SK-N-SH treated with all-trans-retinoic acid at 6 μM for 48 hours (cell line): ENCODE measurements around the gene LIFR.

Experiments
- ATAC-seq: fragments of 200-7000 bp; cut with Tn5 transposase; 3 replicates; pipeline ENCODE4 v1.9.1; 2020; ENCODE audit warnings: mild to moderate bottlenecking, moderate library complexity
- ARNTL ChIP-seq: fragments of 450-650 bp; formaldehyde crosslinking; IDR thresholded peaks from 2 replicates; pipeline ENCODE4 v1.5.0; 2020; ENCODE audit warnings: low read depth, mild to moderate bottlenecking, moderate library complexity, borderline replicate concordance
- BACH2 ChIP-seq: fragments of 250-450 bp; sonication (Bioruptor Pico); IDR thresholded peaks from 2 replicates; pipeline ENCODE4 v1.9.0; 2021; ENCODE audit warnings: mild to moderate bottlenecking, borderline replicate concordance
- CSDC2 ChIP-seq: fragments of 250-450 bp; sonication (Bioruptor Pico); IDR thresholded peaks from 2 replicates; pipeline ENCODE4 v1.5.0; 2020; ENCODE audit warnings: mild to moderate bottlenecking, moderate library complexity
- ESRRG ChIP-seq: fragments of 250-450 bp; sonication (Bioruptor Pico); IDR thresholded peaks from 2 replicates; pipeline ENCODE4 v1.6.1; 2021; ENCODE audit warnings: mild to moderate bottlenecking
- GLIS3 ChIP-seq: fragments of 250-450 bp; sonication (Bioruptor Pico); IDR thresholded peaks from 2 replicates; pipeline ENCODE4 v1.5.0; 2020; ENCODE audit warnings: mild to moderate bottlenecking, moderate library complexity
- ISL1 ChIP-seq: fragments of 250-450 bp; sonication (Bioruptor Pico); IDR thresholded peaks from 2 replicates; pipeline ENCODE4 v2.1.2; 2022; ENCODE audit warnings: mild to moderate bottlenecking, moderate library complexity
- OSR1 ChIP-seq: fragments of 250-450 bp; sonication (Bioruptor Pico); IDR thresholded peaks from 2 replicates; pipeline ENCODE4 v1.8.0; 2022; ENCODE audit warnings: moderate library complexity, mild to moderate bottlenecking, inconsistent platforms
- POU6F1 ChIP-seq: fragments of 250-450 bp; sonication (Bioruptor Pico); IDR thresholded peaks from 2 replicates; pipeline ENCODE4 v1.8.0; 2021; ENCODE audit warnings: low read depth, mild to moderate bottlenecking, moderate library complexity, borderline replicate concordance
- PPARA ChIP-seq: fragments of 250-450 bp; sonication (Bioruptor Pico); IDR thresholded peaks from 2 replicates; pipeline ENCODE4 v1.5.0; 2020; ENCODE audit warnings: mild to moderate bottlenecking, borderline replicate concordance
- RARB ChIP-seq: fragments of 250-450 bp; sonication (Bioruptor Pico); IDR thresholded peaks from 2 replicates; pipeline ENCODE4 v1.8.0; 2021; ENCODE audit warnings: mild to moderate bottlenecking, moderate library complexity
- SNAI2 ChIP-seq: fragments of 250-450 bp; sonication (Bioruptor Pico); IDR thresholded peaks from 2 replicates; pipeline ENCODE4 v1.5.0; 2020; ENCODE audit warnings: mild to moderate bottlenecking, moderate library complexity
- TCF4 ChIP-seq: fragments of 250-450 bp; sonication (Bioruptor Pico); IDR thresholded peaks from 2 replicates; pipeline ENCODE4 v1.8.0; 2021; ENCODE audit warnings: mild to moderate bottlenecking, moderate library complexity, borderline replicate concordance
- TOX ChIP-seq: fragments of 250-450 bp; sonication (Bioruptor Pico); IDR thresholded peaks from 2 replicates; pipeline ENCODE4 v1.8.0; 2021; ENCODE audit warnings: mild to moderate bottlenecking, moderate library complexity, borderline replicate concordance
- TSHZ2 ChIP-seq: fragments of 250-450 bp; sonication (Bioruptor Pico); IDR thresholded peaks from 2 replicates; pipeline ENCODE4 v1.5.0; 2020; ENCODE audit warnings: mild to moderate bottlenecking, moderate library complexity
- ZC3H10 ChIP-seq: fragments of 250-450 bp; sonication (Bioruptor Pico); IDR thresholded peaks from 2 replicates; pipeline ENCODE4 v1.5.1; 2021; ENCODE audit warnings: mild to moderate bottlenecking, moderate library complexity
- ZFP3 ChIP-seq: fragments of 250-450 bp; sonication (Bioruptor Pico); IDR thresholded peaks from 2 replicates; pipeline ENCODE4 v1.5.0; 2020; ENCODE audit warnings: mild to moderate bottlenecking, moderate library complexity
- ZFP30 ChIP-seq: fragments of 450-650 bp; formaldehyde crosslinking; IDR thresholded peaks from 2 replicates; pipeline ENCODE4 v1.5.0; 2022; ENCODE audit warnings: mild to moderate bottlenecking, moderate library complexity
- ZNF565 ChIP-seq: fragments of 450-650 bp; formaldehyde crosslinking; conservative IDR thresholded peaks from 2 replicates; pipeline ENCODE4 v1.5.0; 2020; ENCODE audit warnings: low read depth, mild to moderate bottlenecking, moderate library complexity
- ZNF70 ChIP-seq: fragments of 450-650 bp; formaldehyde crosslinking; IDR thresholded peaks from 2 replicates; pipeline ENCODE4 v1.5.0; 2020; ENCODE audit warnings: mild to moderate bottlenecking, moderate library complexity
- ZNF8 ChIP-seq: fragments of 450-650 bp; formaldehyde crosslinking; IDR thresholded peaks from 2 replicates; pipeline ENCODE4 v1.5.0; 2020; ENCODE audit warnings: mild to moderate bottlenecking, moderate library complexity
- TF ChIP-seq, protein P1 (sequence below): fragments of 250-450 bp; sonication (Bioruptor Pico); IDR thresholded peaks from 2 replicates; pipeline ENCODE4 v1.5.1; 2020; ENCODE audit warnings: low read depth, mild to moderate bottlenecking, moderate library complexity
- TF ChIP-seq, protein P2 (sequence below): fragments of 250-450 bp; sonication (Bioruptor Pico); IDR thresholded peaks from 2 replicates; pipeline ENCODE4 v1.5.1; 2021; ENCODE audit warnings: mild to moderate bottlenecking, moderate library complexity

The LIFR gene

DNA sequence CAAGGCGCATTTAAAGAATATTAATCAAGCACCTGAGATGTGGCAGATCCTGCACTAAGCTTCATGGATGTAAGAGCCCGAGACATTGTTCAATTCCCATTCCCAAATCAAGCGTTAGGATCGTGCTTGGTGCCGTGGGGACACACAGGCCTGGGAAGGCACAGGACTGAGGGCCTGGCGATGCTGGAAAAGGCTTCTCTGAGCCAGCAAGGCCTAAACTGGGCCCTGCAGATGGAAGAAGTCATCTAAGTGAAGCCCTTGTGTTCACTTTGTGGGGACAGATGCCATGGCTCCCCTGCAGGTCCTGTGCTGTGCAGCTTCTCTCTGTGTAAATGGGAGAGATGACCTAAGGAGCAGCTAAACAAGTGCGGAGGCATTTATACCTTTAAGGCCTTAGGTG, 83.9 kb downstream of the LIFR start:
- ATAC-seq = no peak
- TF ChIP-seq POU6F1 (CRISPR knock-in tag) = no peak
- no peak for TF ChIP-seq ZC3H10 (CRISPR knock-in tag)
- TF ChIP-seq OSR1 (CRISPR knock-in tag) = no peak
- no peak for TF ChIP-seq TOX
- no peak for TF ChIP-seq CSDC2 (CRISPR knock-in tag)
- no peak for TF ChIP-seq TSHZ2 (CRISPR knock-in tag)
- TF ChIP-seq ZFP3 (CRISPR knock-in tag) = no peak
- TF ChIP-seq, protein P1, sequence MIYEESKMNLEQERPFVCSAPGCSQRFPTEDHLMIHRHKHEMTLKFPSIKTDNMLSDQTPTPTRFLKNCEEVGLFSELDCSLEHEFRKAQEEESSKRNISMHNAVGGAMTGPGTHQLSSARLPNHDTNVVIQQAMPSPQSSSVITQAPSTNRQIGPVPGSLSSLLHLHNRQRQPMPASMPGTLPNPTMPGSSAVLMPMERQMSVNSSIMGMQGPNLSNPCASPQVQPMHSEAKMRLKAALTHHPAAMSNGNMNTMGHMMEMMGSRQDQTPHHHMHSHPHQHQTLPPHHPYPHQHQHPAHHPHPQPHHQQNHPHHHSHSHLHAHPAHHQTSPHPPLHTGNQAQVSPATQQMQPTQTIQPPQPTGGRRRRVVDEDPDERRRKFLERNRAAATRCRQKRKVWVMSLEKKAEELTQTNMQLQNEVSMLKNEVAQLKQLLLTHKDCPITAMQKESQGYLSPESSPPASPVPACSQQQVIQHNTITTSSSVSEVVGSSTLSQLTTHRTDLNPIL (CRISPR knock-in tag) = no peak
- no peak for TF ChIP-seq ZNF8
- no peak for TF ChIP-seq ARNTL
- no peak for TF ChIP-seq TCF4 (CRISPR knock-in tag)
- TF ChIP-seq, protein P2, sequence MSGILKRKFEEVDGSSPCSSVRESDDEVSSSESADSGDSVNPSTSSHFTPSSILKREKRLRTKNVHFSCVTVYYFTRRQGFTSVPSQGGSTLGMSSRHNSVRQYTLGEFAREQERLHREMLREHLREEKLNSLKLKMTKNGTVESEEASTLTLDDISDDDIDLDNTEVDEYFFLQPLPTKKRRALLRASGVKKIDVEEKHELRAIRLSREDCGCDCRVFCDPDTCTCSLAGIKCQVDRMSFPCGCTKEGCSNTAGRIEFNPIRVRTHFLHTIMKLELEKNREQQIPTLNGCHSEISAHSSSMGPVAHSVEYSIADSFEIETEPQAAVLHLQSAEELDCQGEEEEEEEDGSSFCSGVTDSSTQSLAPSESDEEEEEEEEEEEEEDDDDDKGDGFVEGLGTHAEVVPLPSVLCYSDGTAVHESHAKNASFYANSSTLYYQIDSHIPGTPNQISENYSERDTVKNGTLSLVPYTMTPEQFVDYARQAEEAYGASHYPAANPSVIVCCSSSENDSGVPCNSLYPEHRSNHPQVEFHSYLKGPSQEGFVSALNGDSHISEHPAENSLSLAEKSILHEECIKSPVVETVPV (CRISPR knock-in tag) = no peak
- TF ChIP-seq RARB (CRISPR knock-in tag) = no peak
- no peak for TF ChIP-seq SNAI2 (CRISPR knock-in tag)
- TF ChIP-seq GLIS3 = no peak
- no peak for TF ChIP-seq ZFP30 (CRISPR knock-in tag)
- no peak for TF ChIP-seq ISL1
- no peak for TF ChIP-seq BACH2 (CRISPR knock-in tag)

GRCh38 chr5:38471709-38472108, 84.7 kb downstream of the LIFR start:
- no peak for TF ChIP-seq SNAI2 (CRISPR knock-in tag)
- TF ChIP-seq ESRRG (CRISPR knock-in tag) = no peak
- no peak for TF ChIP-seq BACH2 (CRISPR knock-in tag)
- TF ChIP-seq, protein P1 (CRISPR knock-in tag) = no peak
- TF ChIP-seq ARNTL = no peak
- TF ChIP-seq ZNF70 (CRISPR knock-in tag) = no peak
- no peak for TF ChIP-seq ZC3H10 (CRISPR knock-in tag)
- no peak for TF ChIP-seq PPARA (CRISPR knock-in tag)
- TF ChIP-seq ISL1 = no peak
- TF ChIP-seq, protein P2 (CRISPR knock-in tag) = no peak
- TF ChIP-seq ZNF565 (CRISPR knock-in tag) = no peak
- TF ChIP-seq TCF4 (CRISPR knock-in tag) = no peak
- TF ChIP-seq TSHZ2 (CRISPR knock-in tag) = no peak
- TF ChIP-seq OSR1 (CRISPR knock-in tag) = no peak
- TF ChIP-seq CSDC2 (CRISPR knock-in tag) = no peak
- no peak for ATAC-seq
